H1 (cell line): Measurements from ENCODE around the gene GNAQ. TPM values are rescaled to one million over a fixed set of nuclear protein-coding genes. Genes with fewer than 3 reads are reported as not detected.

ENCODE experiments used
- CTCF ChIA-PET: fragments of 300-600 bp; sonication (Branson Sonifier 250); formaldehyde crosslinking; loops from one replicate; lab custom pipeline; 2021; ENCODE audit not compliant: partially characterized antibody; lab: Charles Lee
- POLR2A ChIA-PET: fragments of 300-600 bp; sonication (Branson Sonifier 250); formaldehyde crosslinking; loops from one replicate; lab custom pipeline; 2021; ENCODE audit warnings: inconsistent platforms; ENCODE audit not compliant: partially characterized antibody; lab: Charles Lee
- DNase-seq, 2 experiments: peaks; one replicate each; pipeline versions ENCODE4 v3.0.0 to v3.0.0-alpha.2; 2010 to 2022; ENCODE audit warnings: low spot score in 2 of 2, low read depth in 1 of 2, mixed read lengths in 1 of 2
- FAIRE-seq: peaks from 2 replicates; lab custom pipeline; 2011; peaks lifted over from hg19 to GRCh38; lab: Jason Lieb, UNC
- H2AFZ ChIP-seq: 2 replicates; pipeline ENCODE4 v1.8.1; 2012; ENCODE audit warnings: low read length, inconsistent platforms
- H2AK5ac ChIP-seq: 2 replicates; pipeline ENCODE4 v1.6.1; 2013; ENCODE audit warnings: low read depth, low read length
- H2BK120ac ChIP-seq: replicated peaks from 2 replicates; pipeline ENCODE3; 2013; ENCODE audit warnings: low read depth, low read length, inconsistent platforms
- H2BK12ac ChIP-seq: 2 replicates; pipeline ENCODE4 v1.6.1; 2013; ENCODE audit warnings: low read depth, low read length
- H2BK15ac ChIP-seq: 2 replicates; pipeline ENCODE4 v1.6.1; 2013; ENCODE audit warnings: low read length
- H2BK20ac ChIP-seq: 2 replicates; pipeline ENCODE4 v1.6.1; 2013; ENCODE audit warnings: low read length
- H2BK5ac ChIP-seq: 2 replicates; pipeline ENCODE4 v1.6.1; 2013; ENCODE audit warnings: low read depth, low read length
- H3K14ac ChIP-seq: 2 replicates; pipeline ENCODE4 v1.6.1; 2013; ENCODE audit warnings: inconsistent platforms; ENCODE audit not compliant: insufficient read length
- H3K18ac ChIP-seq: 2 replicates; pipeline ENCODE4 v1.6.1; 2013; ENCODE audit warnings: low read length; ENCODE audit errors: extremely low read depth
- H3K23ac ChIP-seq: 2 replicates; pipeline ENCODE4 v1.6.1; 2013; ENCODE audit warnings: inconsistent platforms; ENCODE audit not compliant: insufficient read length
- H3K23me2 ChIP-seq: 2 replicates; pipeline ENCODE4 v1.6.1; 2013; ENCODE audit warnings: low read depth, low read length
- H3K27ac ChIP-seq: 2 replicates; pipeline ENCODE4 v1.6.1; 2011; ENCODE audit warnings: low read depth, low read length, inconsistent platforms
- H3K27me3 ChIP-seq, 4 experiments: replicated peaks in 1 of 4; 1 replicate in 1 of 4; 2 replicates in 3 of 4; pipeline versions ENCODE4 v1.6.1 to v1.8.1; 2011 to 2013; ENCODE audit warnings: low read length in 3 of 4, mild to moderate bottlenecking in 3 of 4, inconsistent platforms in 2 of 4, mixed read lengths in 2 of 4, moderate library complexity in 1 of 4; ENCODE audit not compliant: control insufficient read depth in 3 of 4, insufficient read depth in 3 of 4; ENCODE audit errors: extremely low read depth in 1 of 4
- H3K36me3 ChIP-seq, 4 experiments: 2 replicates each; pipeline versions ENCODE4 v1.6.1 to v1.8.1; 2011 to 2013; ENCODE audit warnings: mild to moderate bottlenecking in 4 of 4, low read length in 3 of 4, moderate library complexity in 2 of 4, control low read depth in 1 of 4, inconsistent platforms in 1 of 4; ENCODE audit not compliant: insufficient read depth in 4 of 4, control insufficient read depth in 2 of 4
- H3K4ac ChIP-seq: replicated peaks from 2 replicates; pipeline ENCODE3; 2013; ENCODE audit warnings: low read length, low read depth, mixed read lengths, inconsistent platforms; ENCODE audit not compliant: insufficient read length
- H3K4me1 ChIP-seq, 4 experiments: replicated peaks in 1 of 4; 1 replicate in 1 of 4; 2 replicates in 3 of 4; pipeline versions ENCODE4 v1.6.1 to v1.8.1; 2011 to 2013; ENCODE audit warnings: low read length in 3 of 4, inconsistent platforms in 2 of 4, mixed read lengths in 1 of 4; ENCODE audit not compliant: insufficient read depth in 4 of 4, control insufficient read depth in 3 of 4
- H3K4me2 ChIP-seq, 2 experiments: 2 replicates each; pipeline versions ENCODE4 v1.6.1 to v1.8.1; 2011 to 2013; ENCODE audit warnings: low read depth in 2 of 2, low read length in 2 of 2, control low read depth in 1 of 2, inconsistent platforms in 1 of 2, mild to moderate bottlenecking in 1 of 2; ENCODE audit not compliant: insufficient read depth in 1 of 2
- H3K4me3 ChIP-seq, 4 experiments: fragments of 200-600, 300-600 bp in 1 of 4; sonication (generic), shearing (Covaris generic), sonication (Bioruptor Twin) in 1 of 4; 2 replicates each; pipeline versions ENCODE4 v1.5.1 to v1.8.1; 2011 to 2016; ENCODE audit warnings: low read length in 4 of 4, low read depth in 3 of 4, control low read depth in 2 of 4, inconsistent platforms in 2 of 4, mild to moderate bottlenecking in 2 of 4, mixed read lengths in 1 of 4, moderate library complexity in 1 of 4; ENCODE audit not compliant: insufficient read depth in 2 of 4; ENCODE audit errors: extremely low read depth in 1 of 4
- H3K56ac ChIP-seq: replicated peaks from 2 replicates; pipeline ENCODE3; 2013; ENCODE audit warnings: low read depth, mild to moderate bottlenecking, mixed read lengths, low read length, inconsistent platforms; ENCODE audit not compliant: insufficient read length
- H3K79me1 ChIP-seq: 2 replicates; pipeline ENCODE4 v1.6.1; 2013; ENCODE audit warnings: low read depth, low read length, control low read depth
- H3K79me2 ChIP-seq, 2 experiments: 2 replicates each; pipeline versions ENCODE4 v1.6.1 to v1.8.1; 2012 to 2013; ENCODE audit warnings: low read length in 2 of 2, mild to moderate bottlenecking in 2 of 2, inconsistent platforms in 1 of 2; ENCODE audit not compliant: insufficient read depth in 2 of 2, control insufficient read depth in 1 of 2
- H3K9ac ChIP-seq, 4 experiments: replicated peaks in 1 of 4; 1 replicate in 1 of 4; 2 replicates in 3 of 4; pipeline versions ENCODE4 v1.6.1 to v1.8.1; 2011 to 2013; ENCODE audit warnings: low read depth in 3 of 4, low read length in 3 of 4, control low read depth in 2 of 4, mild to moderate bottlenecking in 2 of 4, moderate library complexity in 2 of 4, inconsistent platforms in 1 of 4; ENCODE audit errors: extremely low read depth in 1 of 4
- H3K9me3 ChIP-seq, 2 experiments: 2 replicates each; pipeline versions ENCODE4 v1.6.1 to v1.8.1; 2012 to 2013; ENCODE audit warnings: mild to moderate bottlenecking in 2 of 2, moderate library complexity in 2 of 2, control low read depth in 1 of 2, inconsistent platforms in 1 of 2, low read depth in 1 of 2, low read length in 1 of 2, mixed read lengths in 1 of 2; ENCODE audit not compliant: insufficient read depth in 2 of 2
- H4K20me1 ChIP-seq, 2 experiments: replicated peaks in 1 of 2; 2 replicates each; pipeline versions ENCODE3 to v1.8.1; 2011 to 2013; ENCODE audit warnings: inconsistent platforms in 2 of 2, low read length in 2 of 2, mild to moderate bottlenecking in 1 of 2; ENCODE audit not compliant: insufficient read depth in 2 of 2, control insufficient read depth in 1 of 2
- H4K5ac ChIP-seq: 2 replicates; pipeline ENCODE4 v1.6.1; 2013; ENCODE audit warnings: low read length, low read depth, mixed read lengths, inconsistent platforms; ENCODE audit not compliant: insufficient read length
- H4K8ac ChIP-seq: 2 replicates; pipeline ENCODE4 v1.8.0; 2013; ENCODE audit warnings: mild to moderate bottlenecking, moderate library complexity, low read length, inconsistent platforms; ENCODE audit not compliant: insufficient read depth; ENCODE audit errors: extremely low read depth
- H4K91ac ChIP-seq: replicated peaks from 2 replicates; pipeline ENCODE3; 2013; ENCODE audit warnings: low read length, mixed read lengths, inconsistent platforms; ENCODE audit not compliant: insufficient read length
- CEBPB ChIP-seq: IDR thresholded peaks from 2 replicates; pipeline ENCODE4 v1.6.1; 2012; ENCODE audit warnings: low read depth, low read length
- POLR2AphosphoS5 ChIP-seq: IDR thresholded peaks from 2 replicates; pipeline ENCODE4 v1.6.1; 2011; ENCODE audit warnings: low read depth, low read length
- RXRA ChIP-seq: IDR thresholded peaks from 2 replicates; pipeline ENCODE4 v1.6.1; 2011; ENCODE audit warnings: low read depth, mild to moderate bottlenecking, low read length, moderate library complexity; ENCODE audit not compliant: insufficient read depth
- SIN3A ChIP-seq, 2 experiments: IDR thresholded peaks in 1 of 2; conservative IDR thresholded peaks in 1 of 2; 2 replicates each; pipeline ENCODE4 v1.6.1; 2011 to 2012; ENCODE audit warnings: low read length in 2 of 2, improper control_type of control experiment in 1 of 2, low read depth in 1 of 2, mild to moderate bottlenecking in 1 of 2
- SIRT6 ChIP-seq: IDR thresholded peaks from one replicate; pipeline ENCODE4 v1.7.1; 2012; ENCODE audit warnings: low read length, inconsistent platforms
- TAF1 ChIP-seq: IDR thresholded peaks from 2 replicates; pipeline ENCODE4 v1.6.1; 2011; ENCODE audit warnings: mild to moderate bottlenecking, low read depth, low read length
- WGBS, 2 experiments: shearing (Covaris generic) in 1 of 2; methylation state at CpG; one replicate each; pipeline versions ENCODE4 v1.1.6 to v1.1.7; 2013 to 2015; ENCODE audit warnings: low lambda C conversion rate in 2 of 2, mixed read lengths in 2 of 2, inconsistent platforms in 1 of 2, low coverage in 1 of 2, missing lambda C conversion rate in 1 of 2; ENCODE audit not compliant: insufficient replicate concordance in 2 of 2, insufficient coverage in 1 of 2, insufficient read length in 1 of 2; ENCODE audit errors: extremely low coverage in 1 of 2, missing lambda C conversion rate in 1 of 2; 5-methylcytosine and 5-hydroxymethylcytosine counted together
- polyA plus RNA-seq, 7 experiments: library from polyadenylated mRNA; depleted of rRNA in 3 of 7; stranded (reverse) in 5 of 7; unstranded in 2 of 7; fragments of >200 nt in 5 of 7; fragments of 200-250 nt in 2 of 7; gene quantifications; 1 replicate in 5 of 7; 2 replicates in 1 of 7; 4 replicates in 1 of 7; pipeline versions ENCODE4 v1.2.1 to v1.2.3, GENCODE V29; 2011 to 2013; ENCODE audit warnings: missing spikeins in 2 of 7, mixed read lengths in 2 of 7
- total RNA-seq: library from RNA; stranded (reverse); fragmentation: NEBNext Ultra II Directional; extraction: Animal tissue kit (Norgen Biotek cat#: 25700); gene quantifications from 2 replicates; pipeline ENCODE4 v1.2.1, GENCODE V29; 2021

The GNAQ gene
- total and polyA plus RNA-seq, 2 of the 8 experiments (the other 6 are each of a cell fraction or from before 2014, with no cell fraction given): 22.8 to 63.8 TPM

- Histone ChIP-seq H3K4me3 (no peak overlapping the region), H4K5ac (no peak overlapping the region), H3K23ac (no peak overlapping the region), H3K18ac (no peak overlapping the region), H3K4me2 (no peak overlapping the region), H2BK20ac (no peak overlapping the region), H4K20me1 (peaks cover 9 to 10% of the 10 kb centered on the region in 2 experiments), H2AFZ (no peak overlapping the region), H3K56ac (no peak overlapping the region), H3K27me3 (no peaks in the 10 kb centered on the region), H3K9me3 (no peaks in the 10 kb centered on the region), H3K79me1 (peaks cover 3% of the 10 kb centered on the region; the same call in 1 of the 2 replicates), H2AK5ac (no peak overlapping the region), H3K9ac (no peak overlapping the region), H2BK5ac (no peak overlapping the region), H3K4me1 (peaks cover 0 to 6% (median 0%) of the 10 kb centered on the region in 4 experiments; a peak in 5 of 7 replicates), H3K36me3 (no peaks in the 10 kb centered on the region), H2BK15ac (no peak overlapping the region), H2BK12ac (no peak overlapping the region), H3K23me2 (no peaks in the 10 kb centered on the region), H3K14ac (no peak overlapping the region), H4K8ac (no peak overlapping the region), H3K79me2 (peaks cover 6 to 97% of the 10 kb centered on the region in 2 experiments; a peak in 3 of 4 replicates), H4K91ac (no peak overlapping the region), H3K4ac (no peak overlapping the region), H3K27ac (no peak overlapping the region), H2BK120ac (no peak overlapping the region)
- no peak for TF ChIP-seq SIN3A (conservative IDR thresholded peaks at IDR 0.05 in 1 of 2, IDR thresholded peaks at IDR 0.05 in 1 of 2; ENCODE audit: low read depth in 1 of 2, low read length in 2 of 2)
- TF ChIP-seq TAF1: no peak
- no peak for TF ChIP-seq RXRA
- no peak for TF ChIP-seq CEBPB
- TF ChIP-seq SIRT6: no peak
- no peak for TF ChIP-seq POLR2AphosphoS5
- ChIA-PET CTCF (interaction anchor here (1.5 kb wide), 1 partner anchor 18 kb away, joined by 7 read pairs; no protein-coding TSS in a partner anchor), POLR2A (interaction anchor here (0.7 kb wide), 1 partner anchor 57 kb away, joined by 6 read pairs; no protein-coding TSS in a partner anchor)
- DNase-seq (no peak), FAIRE-seq (no peak)
- WGBS, 2 experiments: 76% methylated on average over 1 of the region's 1 CpG; no CpG with 5 or more reads in 1 of the 2 experiments
Measured at GRCh38 chr9:78006734-78007133, 24.9 kb downstream of the GNAQ start.
